K562 (cell line): ENCODE measurements around the gene C14orf180. TPM values are rescaled to one million over a fixed set of nuclear protein-coding genes. Genes with fewer than 3 reads are reported as not detected.

ENCODE experiments used
- CHD4 ChIP-seq: fragments of 200-600 bp; sonication (generic); IDR thresholded peaks from 3 replicates; pipeline ENCODE4 v1.6.1; 2012; ENCODE audit warnings: low read depth, mild to moderate bottlenecking, mixed read lengths, low read length, inconsistent platforms; ENCODE audit not compliant: insufficient read depth, insufficient replicate concordance, poor library complexity, severe bottlenecking
- CHD7 ChIP-seq: fragments of 200-600 bp; sonication (generic); IDR thresholded peaks from one replicate; pipeline ENCODE4 v1.6.1; 2012; ENCODE audit warnings: mild to moderate bottlenecking, low read depth, low read length, inconsistent platforms
- NR4A1 ChIP-seq, 2 experiments: fragments of 250-450 bp in 1 of 2; fragments of 450-650 bp in 1 of 2; sonication (Bioruptor Pico) in 1 of 2; IDR thresholded peaks; 2 replicates each; pipeline versions ENCODE4 v1.4.0 to v1.6.1; 2016 to 2020; ENCODE audit warnings: mild to moderate bottlenecking in 2 of 2, missing compliant biosample characterization in 1 of 2, missing genetic modification characterization in 1 of 2, moderate library complexity in 1 of 2
- ZBTB2 ChIP-seq: fragments of 450-650 bp; IDR thresholded peaks from 2 replicates; pipeline ENCODE4 v1.6.1; 2016; ENCODE audit warnings: antibody characterized with exemption
- polyA plus RNA-seq, 8 experiments: library from polyadenylated mRNA; depleted of rRNA in 4 of 8; stranded (reverse) in 5 of 8; unstranded in 3 of 8; fragments of >200 nt; fragmentation: Nextera tagmentation in 2 of 8; fragmentation: Illumina TruSeq in 1 of 8; extraction: Ambion mirVana in 2 of 8; extraction: Trizol in 1 of 8; gene quantifications; 2 replicates each; pipeline versions ENCODE4 v1.2.1 to v1.2.3, GENCODE V29; 2011 to 2014; ENCODE audit warnings: inconsistent platforms in 1 of 8, missing spikeins in 1 of 8
- total RNA-seq, 7 experiments: library from RNA; depleted of rRNA in 6 of 7; stranded (reverse); fragments of >200 nt in 6 of 7; fragmentation: Illumina TruSeq in 2 of 7; extraction: Trizol in 2 of 7; gene quantifications; 2 replicates each; pipeline versions ENCODE4 v1.2.1 to v1.2.3, GENCODE V29; 2011 to 2021; ENCODE audit warnings: low replicate concordance in 1 of 7
- TF ChIP-seq, protein P1 (sequence below): sonication (generic); formaldehyde crosslinking; IDR thresholded peaks from 2 replicates; pipeline ENCODE4 v1.8.1; 2023; ENCODE audit warnings: mild to moderate bottlenecking, missing genetic modification reagents, moderate library complexity
- TF ChIP-seq, protein P2 (sequence below): fragments of 250-450 bp; sonication (Bioruptor Pico); IDR thresholded peaks from 2 replicates; pipeline ENCODE4 v1.8.0; 2022; ENCODE audit warnings: inconsistent platforms, mild to moderate bottlenecking, moderate library complexity, borderline replicate concordance

C14orf180 gene
- total and polyA plus RNA-seq, 9 of the 15 experiments (the other 6 are each of a cell fraction or from before 2014, with no cell fraction given): not detected

DNA sequence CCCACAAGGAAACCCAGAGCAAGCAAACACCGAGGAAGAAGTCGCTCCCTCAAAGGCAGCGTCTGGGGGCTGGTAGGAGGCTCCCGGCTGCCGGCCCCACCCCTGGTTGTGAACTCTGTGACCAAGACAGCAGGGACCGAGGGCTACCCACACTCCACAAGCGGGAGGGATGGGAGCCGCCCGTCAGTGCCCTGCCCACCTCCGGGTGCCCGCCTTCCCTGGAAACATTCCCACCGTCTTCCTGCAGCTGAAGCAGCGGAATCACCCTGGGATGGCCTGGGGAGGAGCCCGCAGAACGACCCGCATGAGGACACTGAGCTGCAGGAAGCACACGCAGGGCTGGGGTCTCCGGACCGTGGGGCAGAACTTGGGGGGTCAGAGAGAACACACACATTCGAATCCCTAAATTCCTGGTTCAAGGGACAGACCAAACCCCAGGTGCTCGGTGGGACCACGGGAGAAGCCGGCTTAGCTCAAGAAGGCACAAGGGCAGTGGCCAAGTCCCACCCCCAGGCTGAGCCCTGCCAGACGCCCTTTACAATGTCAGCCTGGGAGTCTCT is 33.5 kb upstream of the C14orf180 start (continued):
- TF ChIP-seq CHD7 (no peak), CHD4 (no peak), NR4A1 (CRISPR knock-in tag; IDR thresholded peaks at IDR 0.05) (no peak), NR4A1 (tag; IDR thresholded peaks at IDR 0.05) (no peak), ZBTB2 (no peak)
- TF ChIP-seq, protein P1, sequence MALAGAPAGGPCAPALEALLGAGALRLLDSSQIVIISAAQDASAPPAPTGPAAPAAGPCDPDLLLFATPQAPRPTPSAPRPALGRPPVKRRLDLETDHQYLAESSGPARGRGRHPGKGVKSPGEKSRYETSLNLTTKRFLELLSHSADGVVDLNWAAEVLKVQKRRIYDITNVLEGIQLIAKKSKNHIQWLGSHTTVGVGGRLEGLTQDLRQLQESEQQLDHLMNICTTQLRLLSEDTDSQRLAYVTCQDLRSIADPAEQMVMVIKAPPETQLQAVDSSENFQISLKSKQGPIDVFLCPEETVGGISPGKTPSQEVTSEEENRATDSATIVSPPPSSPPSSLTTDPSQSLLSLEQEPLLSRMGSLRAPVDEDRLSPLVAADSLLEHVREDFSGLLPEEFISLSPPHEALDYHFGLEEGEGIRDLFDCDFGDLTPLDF (CRISPR knock-in tag): no peak
- TF ChIP-seq, protein P2, sequence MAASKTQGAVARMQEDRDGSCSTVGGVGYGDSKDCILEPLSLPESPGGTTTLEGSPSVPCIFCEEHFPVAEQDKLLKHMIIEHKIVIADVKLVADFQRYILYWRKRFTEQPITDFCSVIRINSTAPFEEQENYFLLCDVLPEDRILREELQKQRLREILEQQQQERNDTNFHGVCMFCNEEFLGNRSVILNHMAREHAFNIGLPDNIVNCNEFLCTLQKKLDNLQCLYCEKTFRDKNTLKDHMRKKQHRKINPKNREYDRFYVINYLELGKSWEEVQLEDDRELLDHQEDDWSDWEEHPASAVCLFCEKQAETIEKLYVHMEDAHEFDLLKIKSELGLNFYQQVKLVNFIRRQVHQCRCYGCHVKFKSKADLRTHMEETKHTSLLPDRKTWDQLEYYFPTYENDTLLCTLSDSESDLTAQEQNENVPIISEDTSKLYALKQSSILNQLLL (CRISPR knock-in tag): no peak
